Gastroesophageal sphincter (tissue), 3 donors: ENCODE measurements around the gene EIF3C.
"Not testable (repeated sequence)": the region's sequence is repeated elsewhere in the genome, so short reads cannot be mapped to it uniquely, and the experiment has no call there.

ENCODE experiments used
- CTCF ChIP-seq, 4 experiments: fragments of 200-600 bp in 2 of 4; fragments of 450-650 bp in 2 of 4; sonication (generic) in 1 of 4; IDR thresholded peaks; one replicate each; pipeline ENCODE4 v1.5.1; 2017 to 2019; ENCODE audit warnings: antibody characterized with exemption in 4 of 4, mild to moderate bottlenecking in 2 of 4, moderate library complexity in 2 of 4
- POLR2AphosphoS5 ChIP-seq: sonication (generic); formaldehyde crosslinking; IDR thresholded peaks from one replicate; pipeline ENCODE4 v1.6.1; 2017; ENCODE audit warnings: antibody characterized with exemption

- peak in 1 of 4 experiments; percentile 45 for TF ChIP-seq CTCF (IDR thresholded peaks at IDR 0.05)
- TF ChIP-seq POLR2AphosphoS5: not testable (repeated sequence)
Observed at GRCh38 chr16:28749997-28750465, 38.8 kb downstream of the EIF3C start.
